ENCODE measurements around the gene C16orf95. TPM values are rescaled to one million over a fixed set of nuclear protein-coding genes. Genes with fewer than 3 reads are reported as not detected.

The C16orf95 gene
- total and polyA plus RNA-seq, 2 donors (not counting 1 experiment from before 2014, with no cell fraction given), result 1.5 to 2.5 TPM

DNA sequence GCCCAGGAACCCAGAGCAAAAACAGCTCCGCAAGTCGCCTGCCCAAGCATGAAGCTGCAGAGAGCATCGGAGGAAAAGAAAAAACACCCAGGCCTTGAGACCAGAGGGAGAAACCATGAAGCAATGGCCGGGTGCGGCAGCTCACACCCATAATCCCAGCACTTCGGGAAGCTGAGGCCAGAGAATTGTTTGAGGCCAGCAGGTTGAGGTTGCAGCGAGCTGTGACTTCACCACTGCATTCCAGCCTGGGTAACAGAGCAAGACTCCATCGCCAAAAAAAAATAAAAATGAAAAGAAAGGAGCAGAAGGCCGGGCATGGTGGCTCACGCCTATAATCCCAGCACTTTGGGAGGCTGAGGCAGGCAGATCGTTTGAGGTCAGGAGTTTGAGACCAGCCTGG lies 40.3 kb downstream of the C16orf95 start:
- H3K27ac ChIP-seq (ENCODE audit: low read length in 2 of 2), result no peak overlapping the region
- TF ChIP-seq, protein P1, sequence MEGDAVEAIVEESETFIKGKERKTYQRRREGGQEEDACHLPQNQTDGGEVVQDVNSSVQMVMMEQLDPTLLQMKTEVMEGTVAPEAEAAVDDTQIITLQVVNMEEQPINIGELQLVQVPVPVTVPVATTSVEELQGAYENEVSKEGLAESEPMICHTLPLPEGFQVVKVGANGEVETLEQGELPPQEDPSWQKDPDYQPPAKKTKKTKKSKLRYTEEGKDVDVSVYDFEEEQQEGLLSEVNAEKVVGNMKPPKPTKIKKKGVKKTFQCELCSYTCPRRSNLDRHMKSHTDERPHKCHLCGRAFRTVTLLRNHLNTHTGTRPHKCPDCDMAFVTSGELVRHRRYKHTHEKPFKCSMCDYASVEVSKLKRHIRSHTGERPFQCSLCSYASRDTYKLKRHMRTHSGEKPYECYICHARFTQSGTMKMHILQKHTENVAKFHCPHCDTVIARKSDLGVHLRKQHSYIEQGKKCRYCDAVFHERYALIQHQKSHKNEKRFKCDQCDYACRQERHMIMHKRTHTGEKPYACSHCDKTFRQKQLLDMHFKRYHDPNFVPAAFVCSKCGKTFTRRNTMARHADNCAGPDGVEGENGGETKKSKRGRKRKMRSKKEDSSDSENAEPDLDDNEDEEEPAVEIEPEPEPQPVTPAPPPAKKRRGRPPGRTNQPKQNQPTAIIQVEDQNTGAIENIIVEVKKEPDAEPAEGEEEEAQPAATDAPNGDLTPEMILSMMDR (IDR thresholded peaks at IDR 0.05), result no peak
- no peak for TF ChIP-seq EZH2 (IDR thresholded peaks at IDR 0.05; ENCODE audit: borderline replicate concordance, insufficient read depth, low read depth, low read length, poor library complexity, severe bottlenecking)
- ATAC-seq (ENCODE audit: low read depth), result no peak
- no peak for DNase-seq
- no peaks in the 10 kb centered on the region for H4K20me1 ChIP-seq (ENCODE audit: control insufficient read depth, insufficient read depth, low read length, poor library complexity, severe bottlenecking)
- no peak overlapping the region for H3K4me2 ChIP-seq (replicated peaks; ENCODE audit: low read depth, low read length, poor library complexity, severe bottlenecking)
- Mint-ChIP-seq H3K4me3 (no peak overlapping the region), H3K27ac (no peak overlapping the region), H3K4me1 (no peaks in the 10 kb centered on the region), H3K9me3 (ENCODE audit: insufficient read depth) (no peaks in the 10 kb centered on the region), H3K27me3 (peaks cover 11% of the 10 kb centered on the region)
- H3K4me3 ChIP-seq (ENCODE audit: control extremely low read depth in 1 of 5, extremely low read depth in 1 of 5, insufficient read depth in 1 of 5, low read depth in 2 of 5, low read length in 4 of 5), result no peak overlapping the region
- CTCF ChIA-PET, result no interaction called here
- peaks cover 0 to 3% (median 0%) of the 10 kb centered on the region in 4 experiments for H3K27me3 ChIP-seq (replicated peaks in 1 of 4; ENCODE audit: control extremely low read depth in 1 of 4, control insufficient read depth in 3 of 4, insufficient read depth in 4 of 4, low read length in 3 of 4)
- 98% methylated on average over 11 of the region's 11 CpGs for WGBS (ENCODE audit: insufficient coverage)
- no peaks in the 10 kb centered on the region for H3K4me1 ChIP-seq (ENCODE audit: control insufficient read depth in 2 of 2, insufficient read depth in 2 of 2, low read length in 2 of 2)
- H3K79me2 ChIP-seq (ENCODE audit: control insufficient read depth, insufficient read depth, low read length), result no peaks in the 10 kb centered on the region
- H3K9me3 ChIP-seq (ENCODE audit: control extremely low read depth in 1 of 3, control insufficient read depth in 2 of 3, insufficient read depth in 1 of 3, low read length in 2 of 3), result no peaks in the 10 kb centered on the region
- intact Hi-C loops (cut with micrococcal nuclease), result no loop called here
- POLR2A ChIA-PET, result no interaction called here
- no peak overlapping the region for H3K9ac ChIP-seq (ENCODE audit: low read length)
- no peaks in the 10 kb centered on the region for H3K36me3 ChIP-seq (replicated peaks in 1 of 2; ENCODE audit: control extremely low read depth in 1 of 2, control insufficient read depth in 1 of 2, extremely low read depth in 1 of 2, insufficient read depth in 2 of 2, low read length in 1 of 2)
- H2AFZ ChIP-seq (ENCODE audit: insufficient read depth, low read depth, low read length, poor library complexity, severe bottlenecking), result no peak overlapping the region

DNA sequence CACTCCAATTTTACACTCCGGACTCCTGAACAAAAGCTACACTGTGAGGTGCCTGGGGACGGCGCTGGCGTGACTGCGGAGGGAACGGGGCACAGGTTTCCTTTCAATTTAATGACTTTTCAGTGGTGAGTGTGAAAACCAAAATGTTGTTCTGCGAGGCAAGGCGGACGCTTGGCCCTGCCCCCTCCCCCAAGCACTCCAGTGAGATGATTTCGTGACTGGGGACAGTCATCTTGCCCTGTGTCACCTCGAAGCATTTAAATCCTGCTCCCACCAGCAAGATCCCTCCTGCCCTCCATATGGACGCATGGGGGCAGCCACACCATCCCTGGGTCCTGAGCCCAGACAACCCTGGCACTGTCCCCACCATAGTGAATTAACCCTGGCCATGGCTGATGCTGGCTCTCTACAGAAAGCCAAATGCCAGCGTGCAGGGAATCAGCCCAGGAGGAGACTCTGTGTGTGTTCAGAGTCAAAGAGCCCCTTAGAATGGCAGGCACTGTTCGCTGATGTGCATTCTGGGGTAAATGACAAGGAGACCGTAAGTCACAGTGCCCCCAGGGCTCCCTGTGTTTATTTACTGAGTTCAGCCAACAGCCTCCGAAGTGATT lies 41.0 kb downstream of the C16orf95 start:
- no peaks in the 10 kb centered on the region for H3K4me1 Mint-ChIP-seq
- no peak overlapping the region for H3K27ac Mint-ChIP-seq
- H3K27ac ChIP-seq (ENCODE audit: low read length in 2 of 2), result no peak overlapping the region
- ChIA-PET POLR2A (no interaction called here), CTCF (no interaction called here)
- TF ChIP-seq EZH2 (IDR thresholded peaks at IDR 0.05; ENCODE audit: borderline replicate concordance, insufficient read depth, low read depth, low read length, poor library complexity, severe bottlenecking), result no peak
- TF ChIP-seq, protein P1 (IDR thresholded peaks at IDR 0.05), result no peak
- H3K79me2 ChIP-seq (ENCODE audit: control insufficient read depth, insufficient read depth, low read length), result no peaks in the 10 kb centered on the region
- 37% methylated on average over 16 of the region's 16 CpGs for WGBS (ENCODE audit: insufficient coverage)
- no peaks in the 10 kb centered on the region for H3K9me3 Mint-ChIP-seq (ENCODE audit: insufficient read depth)
- no peaks in the 10 kb centered on the region for H3K4me1 ChIP-seq (ENCODE audit: control insufficient read depth in 2 of 2, insufficient read depth in 2 of 2, low read length in 2 of 2)
- ATAC-seq (ENCODE audit: low read depth) (no peak), DNase-seq (no peak)
- no peak overlapping the region for H3K4me2 ChIP-seq (replicated peaks; ENCODE audit: low read depth, low read length, poor library complexity, severe bottlenecking)
- H3K27me3 ChIP-seq (replicated peaks in 1 of 4; ENCODE audit: control extremely low read depth in 1 of 4, control insufficient read depth in 3 of 4, insufficient read depth in 4 of 4, low read length in 3 of 4), result peaks cover 0 to 3% (median 0%) of the 10 kb centered on the region in 4 experiments
- H3K4me3 Mint-ChIP-seq, result no peak overlapping the region
- H3K4me3 ChIP-seq (ENCODE audit: control extremely low read depth in 1 of 5, extremely low read depth in 1 of 5, insufficient read depth in 1 of 5, low read depth in 2 of 5, low read length in 4 of 5), result no peak overlapping the region
- H3K9me3 ChIP-seq (ENCODE audit: control extremely low read depth in 1 of 3, control insufficient read depth in 2 of 3, insufficient read depth in 1 of 3, low read length in 2 of 3), result no peaks in the 10 kb centered on the region
- intact Hi-C loops (cut with micrococcal nuclease), result no loop called here
- H4K20me1 ChIP-seq (ENCODE audit: control insufficient read depth, insufficient read depth, low read length, poor library complexity, severe bottlenecking), result no peaks in the 10 kb centered on the region
- peaks cover 11% of the 10 kb centered on the region for H3K27me3 Mint-ChIP-seq
- H3K36me3 ChIP-seq (replicated peaks in 1 of 2; ENCODE audit: control extremely low read depth in 1 of 2, control insufficient read depth in 1 of 2, extremely low read depth in 1 of 2, insufficient read depth in 2 of 2, low read length in 1 of 2), result no peaks in the 10 kb centered on the region
- H2AFZ ChIP-seq (ENCODE audit: insufficient read depth, low read depth, low read length, poor library complexity, severe bottlenecking), result no peak overlapping the region
- H3K9ac ChIP-seq (ENCODE audit: low read length), result no peak overlapping the region

Data from B cell (primary cell).